Caco-2 (cell line): ENCODE measurements around the gene C6orf132. TPM values are rescaled to one million over a fixed set of nuclear protein-coding genes. Genes with fewer than 3 reads are reported as not detected.

Source experiments
- Bru-seq: library from RNA; stranded (reverse); fragments of 400-500 nt; gene quantifications from one replicate; lab custom pipeline; 2021; lab: Mats Ljungman, UMichigan
- BruChase-seq, 2 experiments: library from RNA; stranded (reverse); fragments of 400-500 nt; gene quantifications; one replicate each; lab custom pipeline; 2021; lab: Mats Ljungman, UMichigan
- BruUV-seq: library from RNA; stranded (reverse); fragments of 400-500 nt; replicated peaks from 2 replicates; lab custom pipeline; 2021; lab: Mats Ljungman, UMichigan
- CTCF ChIA-PET: fragments of 300-600 bp; sonication (Branson Sonifier 250); formaldehyde crosslinking; loops from one replicate; lab custom pipeline; 2022; ENCODE audit warnings: antibody characterized with exemption; lab: Charles Lee
- POLR2A ChIA-PET: fragments of 300-600 bp; sonication (Branson Sonifier 250); formaldehyde crosslinking; loops from one replicate; lab custom pipeline; 2022; ENCODE audit warnings: antibody characterized with exemption; lab: Charles Lee
- DNase-seq, 2 experiments: peaks; one replicate each; pipeline versions ENCODE4 v3.0.0 to v3.0.0-alpha.2; 2020 to 2022
- H3K27me3 ChIP-seq: replicated peaks from 2 replicates; pipeline ENCODE4 v1.6.0; 2011; ENCODE audit warnings: low read length; ENCODE audit not compliant: control insufficient read depth, insufficient read depth
- H3K36me3 ChIP-seq: 2 replicates; pipeline ENCODE4 v1.5.1; 2011; ENCODE audit warnings: low read length; ENCODE audit not compliant: control insufficient read depth, insufficient read depth
- H3K4me1 ChIP-seq: fragments of 250-450 bp; sonication (Bioruptor Pico); 2 replicates; pipeline ENCODE4 v1.5.1; 2020; ENCODE audit warnings: mild to moderate bottlenecking
- H3K4me3 ChIP-seq: 2 replicates; pipeline ENCODE4 v1.5.1; 2011; ENCODE audit warnings: low read depth, mild to moderate bottlenecking, control low read depth, low read length
- H3K9me3 ChIP-seq: fragments of 250-450 bp; sonication (Bioruptor Pico); 2 replicates; pipeline ENCODE4 v1.5.1; 2020; ENCODE audit warnings: mild to moderate bottlenecking, moderate library complexity
- H3K27ac Mint-ChIP-seq: one replicate; pipeline ENCODE4 v1.8.0; 2022; ENCODE audit warnings: mixed read lengths; ENCODE audit not compliant: unreplicated experiment
- H3K27me3 Mint-ChIP-seq: one replicate; pipeline ENCODE4 v1.8.0; 2022; ENCODE audit warnings: mixed read lengths; ENCODE audit not compliant: insufficient read depth, unreplicated experiment
- H3K36me3 Mint-ChIP-seq: one replicate; pipeline ENCODE4 v1.8.0; 2022; ENCODE audit warnings: mild to moderate bottlenecking, mixed read lengths; ENCODE audit not compliant: insufficient read depth, unreplicated experiment
- H3K4me1 Mint-ChIP-seq: one replicate; pipeline ENCODE4 v1.8.0; 2022; ENCODE audit warnings: low read depth, mixed read lengths; ENCODE audit not compliant: unreplicated experiment
- H3K4me3 Mint-ChIP-seq: one replicate; pipeline ENCODE4 v1.8.0; 2022; ENCODE audit warnings: mild to moderate bottlenecking, moderate library complexity, mixed read lengths; ENCODE audit not compliant: unreplicated experiment
- H3K9me3 Mint-ChIP-seq: one replicate; pipeline ENCODE4 v1.8.0; 2022; ENCODE audit warnings: mixed read lengths; ENCODE audit not compliant: unreplicated experiment
- intact Hi-C: fragments of 100-400 bp; cut with micrococcal nuclease; formaldehyde crosslinking; loops from one replicate; pipeline ENCODE4 v1.10.0; 2022; ENCODE audit not compliant: unreplicated experiment
- long read RNA-seq: library from polyadenylated mRNA; stranded (forward); transcript quantifications from one replicate; pipeline ENCODE4 v2.0.0, GENCODE V29; 2022
- total RNA-seq: library from RNA; stranded (reverse); gene quantifications from 2 replicates; pipeline ENCODE4 v1.2.3, GENCODE V29; 2022
- TF ChIP-seq, protein P1 (sequence below), 2 experiments: fragments of 200-600 bp in 1 of 2; IDR thresholded peaks; 1 replicate in 1 of 2; 2 replicates in 1 of 2; pipeline versions ENCODE4 v1.5.1 to v1.8.0; 2011 to 2022; ENCODE audit warnings: antibody characterized with exemption in 1 of 2, control low read depth in 1 of 2, inconsistent platforms in 1 of 2, low read depth in 1 of 2, low read length in 1 of 2, mild to moderate bottlenecking in 1 of 2, moderate library complexity in 1 of 2; ENCODE audit not compliant: insufficient read depth in 1 of 2, severe bottlenecking in 1 of 2, unreplicated experiment in 1 of 2

C6orf132 gene, protein sequence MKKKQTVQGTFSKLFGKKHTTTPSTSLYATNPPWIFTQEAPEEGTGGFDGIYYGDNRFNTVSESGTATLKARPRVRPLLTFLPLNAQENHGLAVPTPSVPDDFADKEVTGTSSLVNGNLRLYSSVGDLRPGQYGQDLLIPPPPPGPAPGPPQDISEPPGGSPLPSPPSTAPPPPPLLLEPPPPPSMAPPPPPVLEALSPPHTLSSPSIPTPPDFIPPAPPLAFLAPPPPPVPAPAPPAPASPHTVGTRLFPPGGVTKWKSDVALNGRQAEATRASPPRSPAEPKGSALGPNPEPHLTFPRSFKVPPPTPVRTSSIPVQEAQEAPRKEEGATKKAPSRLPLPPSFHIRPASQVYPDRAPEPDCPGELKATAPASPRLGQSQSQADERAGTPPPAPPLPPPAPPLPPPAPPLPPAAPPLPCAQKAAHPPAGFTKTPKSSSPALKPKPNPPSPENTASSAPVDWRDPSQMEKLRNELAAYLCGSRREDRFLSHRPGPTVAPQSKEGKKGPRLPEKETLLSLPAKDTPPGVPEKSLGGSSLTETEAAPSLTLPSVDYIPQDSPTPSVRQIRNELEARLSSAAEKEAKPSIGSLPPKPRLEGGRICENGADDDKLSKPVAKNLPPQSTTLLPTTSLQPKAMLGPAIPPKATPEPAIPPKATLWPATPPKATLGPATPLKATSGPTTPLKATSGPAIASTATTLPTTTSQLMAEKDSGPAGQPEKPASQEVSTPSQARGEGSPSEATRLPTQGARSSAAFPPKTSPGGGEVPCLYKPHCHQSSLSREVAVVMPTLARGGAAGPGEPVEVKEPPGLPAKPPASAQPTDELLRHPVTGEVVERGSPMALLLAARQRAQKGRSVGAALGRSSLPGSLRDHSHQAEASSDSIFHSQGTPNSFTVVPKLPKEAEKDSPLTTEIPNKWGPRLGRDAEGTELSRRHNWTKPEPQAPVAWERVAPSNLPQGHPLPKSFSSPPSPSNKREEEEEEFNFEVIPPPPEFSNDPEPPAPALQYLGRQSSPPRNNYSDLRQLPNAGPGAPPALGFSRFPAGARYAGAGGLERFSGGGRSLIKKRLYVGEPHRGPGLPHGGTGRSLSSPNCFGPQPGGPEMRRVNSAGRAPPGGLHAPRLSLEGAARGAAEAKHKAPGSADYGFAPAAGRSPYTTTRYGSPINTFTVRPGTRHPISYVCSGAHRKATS
- total RNA-seq (56.2 and 61.2 TPM in 2 replicates), Bru-seq, nascent RNA (percentile 79 among the genes with signal in this experiment), BruChase-seq, experiment 1, labeled RNA remaining after a 2-hour chase (percentile 75 among the genes with signal in this experiment), BruChase-seq, experiment 2, labeled RNA remaining after a 6-hour chase (percentile 74 among the genes with signal in this experiment)
- long read RNA-seq, transcript C6orf132-202 (3 exons, 894 nt), result major isoform, 10 of 25 reads
- long read RNA-seq, partial matches to known transcripts, result 7 of 25 reads
- long read RNA-seq, other reads (novel, unspliced or antisense), result 8 of 25 reads

DNA sequence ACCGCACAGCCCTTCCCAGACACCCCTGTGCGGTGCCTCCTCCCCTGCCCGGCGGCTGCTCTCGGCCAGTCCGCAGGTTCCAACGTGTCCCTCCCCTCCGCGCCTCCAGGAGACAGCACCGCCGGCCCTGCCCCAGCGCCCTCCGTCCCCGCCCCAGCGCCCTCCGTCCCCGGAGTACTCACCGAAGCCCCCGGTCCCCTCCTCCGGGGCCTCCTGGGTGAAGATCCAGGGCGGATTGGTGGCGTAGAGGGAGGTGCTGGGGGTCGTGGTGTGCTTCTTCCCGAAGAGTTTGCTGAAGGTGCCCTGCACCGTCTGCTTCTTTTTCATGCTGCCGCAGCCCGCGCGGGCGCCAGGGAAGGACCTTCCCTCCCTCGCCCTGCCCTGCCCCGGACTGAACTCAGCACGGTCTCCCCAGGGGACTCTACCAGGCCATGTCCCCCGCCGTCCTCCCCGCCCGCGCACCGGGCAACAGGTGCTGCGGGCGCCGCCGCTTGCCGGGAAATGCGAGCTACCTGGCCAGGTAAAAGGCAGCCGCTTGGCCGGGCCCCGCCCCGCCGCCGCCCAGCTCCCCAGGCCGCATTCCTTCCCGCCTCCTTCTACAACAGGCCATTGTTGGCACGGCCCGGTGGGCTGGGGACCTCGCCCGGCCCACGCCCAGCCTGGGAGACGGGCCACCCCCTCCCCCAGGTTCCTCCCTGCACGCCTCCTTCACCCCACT, at the start of gene C6orf132:
Gene C6orf132, minus strand, starts transcription at position 503 of the 718 bp plus-strand sequence. Its CDS starts 176 bp downstream, at position 327.
- peaks cover 47% of the 10 kb centered on the region for H3K36me3 Mint-ChIP-seq
- Histone ChIP-seq H3K27me3 (no peaks in the 10 kb centered on the region), H3K36me3 (no peaks in the 10 kb centered on the region), H3K4me1 (peaks cover 45% of the 10 kb centered on the region), H3K4me3 (peak within 1 kb of the TSS; percentile 82), H3K9me3 (no peaks in the 10 kb centered on the region)
- DNase-seq, result peak; percentile 90
- peak within 1 kb of the TSS; percentile 78 for H3K4me3 Mint-ChIP-seq
- H3K27me3 Mint-ChIP-seq, result no peaks in the 10 kb centered on the region
- no peaks in the 10 kb centered on the region for H3K9me3 Mint-ChIP-seq
- no TSS peak for BruUV-seq
- intact Hi-C loops, result loop anchor here (2.0 kb wide), 1 partner anchor 75 kb away; the partner anchor contains the start of gene MRPS10
- ChIA-PET CTCF (interaction anchor here (0.9 to 1.8 kb wide), 4 partner anchors 24 to 72 kb away, joined by 3 to 11 read pairs (median 4); no protein-coding TSS in a partner anchor), POLR2A (interaction anchor here (0.5 to 1.4 kb wide), 21 partner anchors 9 to 247 kb away, joined by 3 to 22 read pairs (median 4); partner anchors contain the start of genes BYSL, MED20, TAF8 and USP49)
- H3K27ac Mint-ChIP-seq, result peak within 1 kb of the TSS; percentile 95
- H3K4me1 Mint-ChIP-seq, result peaks cover 34% of the 10 kb centered on the region
- TF ChIP-seq, protein P1, sequence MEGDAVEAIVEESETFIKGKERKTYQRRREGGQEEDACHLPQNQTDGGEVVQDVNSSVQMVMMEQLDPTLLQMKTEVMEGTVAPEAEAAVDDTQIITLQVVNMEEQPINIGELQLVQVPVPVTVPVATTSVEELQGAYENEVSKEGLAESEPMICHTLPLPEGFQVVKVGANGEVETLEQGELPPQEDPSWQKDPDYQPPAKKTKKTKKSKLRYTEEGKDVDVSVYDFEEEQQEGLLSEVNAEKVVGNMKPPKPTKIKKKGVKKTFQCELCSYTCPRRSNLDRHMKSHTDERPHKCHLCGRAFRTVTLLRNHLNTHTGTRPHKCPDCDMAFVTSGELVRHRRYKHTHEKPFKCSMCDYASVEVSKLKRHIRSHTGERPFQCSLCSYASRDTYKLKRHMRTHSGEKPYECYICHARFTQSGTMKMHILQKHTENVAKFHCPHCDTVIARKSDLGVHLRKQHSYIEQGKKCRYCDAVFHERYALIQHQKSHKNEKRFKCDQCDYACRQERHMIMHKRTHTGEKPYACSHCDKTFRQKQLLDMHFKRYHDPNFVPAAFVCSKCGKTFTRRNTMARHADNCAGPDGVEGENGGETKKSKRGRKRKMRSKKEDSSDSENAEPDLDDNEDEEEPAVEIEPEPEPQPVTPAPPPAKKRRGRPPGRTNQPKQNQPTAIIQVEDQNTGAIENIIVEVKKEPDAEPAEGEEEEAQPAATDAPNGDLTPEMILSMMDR (IDR thresholded peaks at IDR 0.05; ENCODE audit: insufficient read depth in 1 of 2, low read depth in 1 of 2, low read length in 1 of 2, severe bottlenecking in 1 of 2, unreplicated experiment in 1 of 2), result peak in 1 of 2 experiments; percentile 13

DNA sequence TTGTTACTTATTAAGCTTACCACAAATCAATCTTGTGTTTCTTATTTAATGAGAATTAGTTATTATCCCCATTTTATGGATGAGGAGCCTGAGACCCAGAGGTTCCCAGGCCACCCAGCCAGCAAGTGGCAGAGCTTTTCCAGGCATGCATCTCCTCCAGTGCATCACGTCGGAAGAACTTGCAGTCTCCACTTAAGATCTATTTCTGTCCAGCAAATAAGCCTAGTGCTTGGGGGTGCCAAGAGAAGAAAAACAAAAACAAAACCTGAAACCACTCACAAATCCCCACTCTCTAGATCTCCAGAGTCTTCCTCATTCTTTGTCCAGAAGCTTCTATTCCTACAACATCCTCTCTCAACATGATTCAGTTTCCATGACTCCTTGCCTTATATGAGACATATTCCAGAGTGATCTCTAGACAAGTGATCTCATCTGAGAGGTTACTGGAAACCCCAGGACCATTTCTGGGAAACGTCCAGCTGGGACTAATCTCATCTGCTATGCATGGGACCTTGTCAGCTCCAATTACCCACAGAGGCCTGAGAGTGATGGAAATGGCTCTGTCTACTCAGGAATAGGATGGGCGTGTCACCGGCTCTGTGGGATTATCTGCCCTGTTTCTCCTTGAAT, 48.2 kb upstream of the C6orf132 start:
- H3K4me1 Mint-ChIP-seq, result no peaks in the 10 kb centered on the region
- ChIA-PET CTCF (no interaction called here), POLR2A (no interaction called here)
- DNase-seq, result no peak
- no TSS peak for BruUV-seq
- no peaks in the 10 kb centered on the region for H3K36me3 Mint-ChIP-seq
- no peak overlapping the region for H3K27ac Mint-ChIP-seq
- TF ChIP-seq, protein P1 (IDR thresholded peaks at IDR 0.05; ENCODE audit: insufficient read depth in 1 of 2, low read depth in 1 of 2, low read length in 1 of 2, severe bottlenecking in 1 of 2, unreplicated experiment in 1 of 2), result no peak
- no peaks in the 10 kb centered on the region for H3K4me1 ChIP-seq
- H3K4me3 Mint-ChIP-seq, result no peak overlapping the region
- H3K9me3 ChIP-seq, result no peaks in the 10 kb centered on the region
- no peaks in the 10 kb centered on the region for H3K9me3 Mint-ChIP-seq
- H3K36me3 ChIP-seq, result no peaks in the 10 kb centered on the region
- intact Hi-C loops, result no loop called here
- H3K27me3 Mint-ChIP-seq, result no peaks in the 10 kb centered on the region
- H3K27me3 ChIP-seq, result no peaks in the 10 kb centered on the region
- H3K4me3 ChIP-seq, result no peak overlapping the region
